Activated effector memory CD4-positive, alpha-beta T cell treated with Interleukin-2 at 50 U/mL for 16 hours (primary cell): ENCODE results near the gene SMIM24.
"Not testable (repeated sequence)": the region's sequence is repeated elsewhere in the genome, so short reads cannot be mapped to it uniquely, and the experiment has no call there.

ENCODE experiments used
- DNase-seq: peaks from one replicate; pipeline ENCODE4 v3.0.0-alpha.2; 2020

SMIM24 gene

DNA sequence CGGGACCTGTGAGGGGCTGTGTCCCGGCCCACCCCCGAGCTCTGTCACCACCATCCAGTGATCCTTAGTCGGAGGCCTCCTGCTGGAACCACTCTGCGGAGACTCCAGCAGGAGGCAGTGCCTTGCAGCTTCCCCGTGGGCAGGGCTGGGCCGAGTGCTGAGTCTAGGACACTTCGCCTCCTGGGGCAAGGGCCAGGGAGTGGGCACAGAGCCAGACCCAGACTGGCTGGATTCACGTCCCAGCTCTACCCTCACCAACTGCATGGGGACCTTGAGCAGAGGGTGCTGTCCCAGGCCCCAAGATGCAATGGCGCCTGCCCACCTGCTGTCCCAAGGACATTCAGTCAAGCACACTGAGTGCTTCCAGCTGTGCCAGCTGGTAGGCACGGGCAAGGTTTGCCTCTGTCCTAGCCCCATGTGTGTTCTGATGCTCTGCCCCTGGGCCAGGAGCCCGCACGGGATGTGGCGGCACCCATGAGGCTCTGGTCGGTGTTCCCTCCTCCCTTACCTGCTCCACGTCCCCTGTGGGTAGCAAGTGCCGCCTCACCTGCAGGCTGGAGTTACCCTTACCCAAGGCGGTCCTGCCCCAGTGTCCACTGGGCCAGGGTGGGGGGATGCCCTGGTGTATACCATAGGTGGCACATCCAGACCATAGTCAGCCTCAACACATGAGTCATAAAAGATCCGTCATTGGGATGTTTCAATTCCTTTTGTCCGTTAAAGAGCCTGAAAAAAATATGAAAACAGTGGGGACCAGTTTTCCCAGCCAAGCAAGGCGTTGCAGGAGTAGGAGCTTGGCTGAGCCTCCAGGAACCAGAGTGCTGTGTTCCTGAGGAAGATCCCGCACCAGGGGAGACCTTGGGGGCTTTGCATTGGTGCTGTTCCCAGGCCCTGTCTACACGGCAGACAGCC lies 33.2 kb upstream of the SMIM24 start:
- no peak for DNase-seq

DNA sequence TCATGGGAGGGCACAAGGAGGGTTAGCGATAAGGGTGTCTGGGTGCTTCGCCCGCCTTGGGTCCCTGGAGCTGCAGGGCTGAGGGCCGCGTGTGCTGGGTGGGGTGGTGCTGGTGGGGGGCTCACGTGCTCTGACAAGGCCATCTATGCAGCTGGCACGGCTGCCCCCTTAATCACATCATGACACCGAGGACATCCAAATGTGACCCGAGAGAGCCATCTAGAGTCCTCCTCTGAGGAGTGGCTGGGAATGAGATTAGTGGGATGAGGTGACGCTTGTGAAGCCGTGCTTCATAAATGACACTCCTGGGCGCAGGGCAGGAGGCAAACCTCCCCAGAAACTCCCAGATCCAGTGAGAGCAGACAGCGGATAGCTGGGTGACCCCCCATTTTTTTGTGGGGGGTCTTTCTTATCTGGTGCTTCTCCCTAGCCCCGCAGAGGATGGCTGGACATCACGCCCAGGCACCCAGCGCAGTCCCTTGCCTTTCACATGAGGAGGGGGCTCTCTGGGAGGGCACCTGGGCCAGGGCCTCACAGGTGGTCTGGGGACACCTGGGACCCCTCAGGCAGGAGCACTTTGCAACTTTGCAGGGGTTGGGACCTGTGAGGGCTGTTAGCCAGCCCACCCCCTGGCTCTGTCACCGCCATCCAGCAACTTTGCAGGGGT lies 32.4 kb upstream of the SMIM24 start:
- DNase-seq, result no peak

DNA sequence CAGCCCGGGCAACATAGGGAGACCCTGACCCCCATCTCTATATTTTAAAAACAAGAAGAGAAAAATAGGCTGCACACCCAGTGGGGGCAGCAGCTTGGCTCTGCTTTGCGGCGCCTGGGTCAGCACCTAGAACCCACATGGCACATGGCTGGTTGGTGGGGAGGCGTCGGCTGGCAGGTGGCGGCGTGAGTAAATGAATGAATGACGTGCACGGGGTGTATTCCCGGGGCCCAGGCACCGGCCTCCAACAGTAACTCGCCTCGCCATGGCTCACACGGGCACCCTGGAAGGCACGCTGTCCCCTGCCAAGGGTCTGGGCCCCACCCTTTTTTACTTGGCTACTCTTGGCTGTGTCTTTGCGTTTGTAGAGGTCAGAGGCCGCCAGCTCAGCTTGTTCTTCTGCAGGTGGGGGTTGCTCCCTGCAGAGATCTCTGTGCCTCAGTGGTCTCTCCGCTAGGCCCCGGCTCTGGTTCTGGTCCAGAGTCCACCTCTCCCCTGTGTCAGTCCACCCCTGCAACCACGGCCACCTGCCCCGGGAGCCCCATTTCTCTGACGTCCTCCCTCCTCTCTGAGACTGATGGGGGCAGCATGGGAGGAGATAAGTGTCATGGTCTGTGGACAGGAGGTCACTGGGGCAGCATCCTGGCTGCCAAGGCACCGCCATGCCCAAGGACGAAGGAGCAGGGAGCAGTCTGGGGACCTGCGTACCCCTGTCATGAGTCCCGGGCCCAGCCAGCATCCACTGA lies 31.4 kb upstream of the SMIM24 start:
- no peak for DNase-seq

DNA sequence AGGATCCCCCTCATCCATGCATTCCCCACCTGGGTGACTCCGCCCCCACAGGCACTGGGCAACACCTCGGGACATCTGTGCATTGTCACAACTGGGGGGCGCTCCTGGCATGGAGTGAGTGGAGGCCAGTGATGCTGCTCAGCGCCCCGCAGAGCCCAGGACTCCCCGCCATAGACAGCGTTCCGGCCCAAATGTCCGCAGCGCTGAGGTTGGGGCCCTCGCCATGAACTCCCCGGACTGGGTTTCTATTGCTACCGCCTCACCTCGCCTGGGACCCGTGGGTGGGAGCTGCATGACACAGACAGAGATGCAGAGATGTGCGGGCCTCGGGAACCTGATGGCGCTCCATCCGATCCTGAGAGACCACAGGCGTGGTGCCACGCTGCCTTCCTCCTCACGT lies 30.4 kb upstream of the SMIM24 start:
- DNase-seq, result no peak

DNA sequence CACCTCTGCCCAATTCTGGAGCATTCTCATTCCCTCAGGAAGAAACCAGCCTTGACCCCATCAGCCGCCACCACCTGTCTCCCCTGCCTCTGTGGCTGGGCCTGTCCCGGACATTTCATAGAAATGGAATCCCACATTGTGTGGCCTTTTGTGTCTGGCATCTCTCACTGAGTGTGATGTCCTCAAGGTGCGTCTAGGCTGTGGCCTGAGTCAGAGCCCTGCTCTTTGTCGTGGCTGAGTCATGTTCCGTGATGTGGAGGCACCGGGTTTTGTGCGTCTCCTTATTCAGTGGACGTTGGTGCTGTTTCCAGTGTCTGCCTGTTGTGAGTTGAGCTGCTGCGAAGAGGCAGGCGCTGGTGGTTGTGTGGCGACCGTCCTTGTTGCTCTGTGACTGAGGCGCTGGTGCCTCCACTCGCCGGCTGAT lies 29.3 kb upstream of the SMIM24 start:
- no peak for DNase-seq

DNA sequence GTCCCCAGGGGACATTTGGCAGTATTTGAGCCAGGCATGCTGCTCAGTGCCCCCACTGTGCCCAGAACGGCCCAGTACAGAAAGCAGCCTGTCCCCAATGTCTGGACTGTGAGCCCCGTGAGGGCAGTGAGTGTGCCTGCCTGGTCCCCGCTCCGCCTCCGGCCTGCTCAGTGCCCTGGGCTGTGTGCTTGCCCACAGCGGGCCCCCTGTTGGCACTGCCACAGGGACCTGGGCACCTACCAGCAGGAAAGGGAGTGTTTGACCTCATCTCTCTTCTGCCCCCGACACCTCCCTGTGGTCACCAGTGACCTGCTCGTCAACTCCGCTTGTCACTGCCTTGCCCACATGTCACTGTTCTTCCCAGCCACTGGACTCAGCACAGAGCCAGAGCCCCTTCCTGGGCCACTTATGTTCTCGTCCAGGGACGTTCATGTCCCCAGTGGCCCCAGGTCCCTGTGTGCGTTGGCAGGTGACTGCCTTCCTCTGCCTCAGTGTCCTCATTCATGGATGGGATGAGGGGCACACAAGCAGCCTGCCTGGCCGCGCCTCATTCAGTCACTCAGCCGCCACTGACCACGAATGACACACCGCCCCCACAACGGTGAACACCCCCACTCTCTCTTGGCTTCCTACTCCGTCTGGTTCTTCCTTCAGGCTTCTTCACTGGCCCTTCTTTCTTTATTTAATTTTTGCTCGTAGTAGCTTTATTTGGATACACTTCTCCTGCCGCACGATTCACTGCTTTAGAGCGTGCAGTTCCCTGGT lies 28.6 kb upstream of the SMIM24 start:
- no peak for DNase-seq

DNA sequence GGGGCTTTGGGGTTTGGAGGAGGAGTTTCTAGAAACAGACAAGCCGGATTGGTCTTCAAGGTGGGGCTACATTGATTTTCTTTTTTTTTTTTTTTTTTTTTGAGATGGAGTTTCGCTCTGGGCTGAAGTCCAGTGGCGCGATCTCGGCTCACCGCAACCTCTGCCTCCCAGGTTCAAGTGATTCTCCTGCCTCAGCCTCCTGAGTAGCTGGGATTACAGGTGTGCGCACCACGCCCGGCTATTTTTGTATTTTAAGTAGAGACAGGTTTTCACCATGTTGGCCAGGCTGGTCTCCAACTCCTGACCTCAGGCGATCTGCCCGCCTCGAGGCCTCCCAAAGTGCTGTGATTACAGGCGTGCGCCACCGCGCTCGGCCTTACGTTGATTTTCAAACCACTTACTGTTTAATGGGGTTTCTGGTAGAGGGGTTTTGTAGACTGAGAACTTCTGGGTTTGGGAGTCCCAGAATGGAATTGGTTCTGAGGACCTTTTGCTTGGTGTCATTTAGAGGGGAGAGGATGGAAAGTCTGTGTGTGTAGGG lies 27.9 kb upstream of the SMIM24 start:
- DNase-seq, result not testable (repeated sequence)

DNA sequence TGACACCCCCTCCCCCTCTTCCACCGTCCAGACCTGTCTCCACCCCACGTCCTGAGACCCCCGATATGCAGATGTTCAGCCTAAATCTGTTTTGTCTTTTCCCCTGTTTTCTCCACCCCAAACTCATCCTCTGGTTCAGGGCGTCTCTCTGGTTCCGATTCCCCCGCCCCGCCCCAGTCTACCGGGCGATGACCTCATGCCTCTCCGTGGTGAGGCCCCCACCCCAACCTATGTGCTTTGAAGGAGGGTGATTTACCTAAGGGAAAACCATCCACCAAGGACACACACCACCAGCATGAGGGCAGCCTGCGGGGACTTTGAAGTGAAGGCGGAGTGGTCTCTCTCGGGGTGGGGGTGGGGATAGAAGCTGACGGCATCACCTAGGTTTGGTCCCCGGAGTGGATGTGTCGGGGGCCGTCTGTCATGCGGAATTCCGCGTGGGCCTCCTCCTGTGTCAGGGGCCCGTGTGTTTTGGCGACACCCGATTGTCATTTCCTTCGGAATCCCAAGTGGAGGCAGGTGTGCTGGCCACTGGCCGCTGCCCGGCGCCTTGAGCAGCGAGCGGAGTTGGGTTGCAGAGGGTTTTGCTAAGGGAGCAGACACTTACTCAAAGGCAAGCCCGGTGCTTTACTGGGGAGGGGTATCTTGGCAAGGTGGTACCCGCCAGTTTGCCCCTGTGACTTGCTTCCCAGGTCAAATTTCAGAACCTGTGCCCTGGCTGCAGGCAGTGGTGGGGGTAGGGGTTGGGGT lies 27.2 kb upstream of the SMIM24 start:
- DNase-seq, result peak; percentile 21

DNA sequence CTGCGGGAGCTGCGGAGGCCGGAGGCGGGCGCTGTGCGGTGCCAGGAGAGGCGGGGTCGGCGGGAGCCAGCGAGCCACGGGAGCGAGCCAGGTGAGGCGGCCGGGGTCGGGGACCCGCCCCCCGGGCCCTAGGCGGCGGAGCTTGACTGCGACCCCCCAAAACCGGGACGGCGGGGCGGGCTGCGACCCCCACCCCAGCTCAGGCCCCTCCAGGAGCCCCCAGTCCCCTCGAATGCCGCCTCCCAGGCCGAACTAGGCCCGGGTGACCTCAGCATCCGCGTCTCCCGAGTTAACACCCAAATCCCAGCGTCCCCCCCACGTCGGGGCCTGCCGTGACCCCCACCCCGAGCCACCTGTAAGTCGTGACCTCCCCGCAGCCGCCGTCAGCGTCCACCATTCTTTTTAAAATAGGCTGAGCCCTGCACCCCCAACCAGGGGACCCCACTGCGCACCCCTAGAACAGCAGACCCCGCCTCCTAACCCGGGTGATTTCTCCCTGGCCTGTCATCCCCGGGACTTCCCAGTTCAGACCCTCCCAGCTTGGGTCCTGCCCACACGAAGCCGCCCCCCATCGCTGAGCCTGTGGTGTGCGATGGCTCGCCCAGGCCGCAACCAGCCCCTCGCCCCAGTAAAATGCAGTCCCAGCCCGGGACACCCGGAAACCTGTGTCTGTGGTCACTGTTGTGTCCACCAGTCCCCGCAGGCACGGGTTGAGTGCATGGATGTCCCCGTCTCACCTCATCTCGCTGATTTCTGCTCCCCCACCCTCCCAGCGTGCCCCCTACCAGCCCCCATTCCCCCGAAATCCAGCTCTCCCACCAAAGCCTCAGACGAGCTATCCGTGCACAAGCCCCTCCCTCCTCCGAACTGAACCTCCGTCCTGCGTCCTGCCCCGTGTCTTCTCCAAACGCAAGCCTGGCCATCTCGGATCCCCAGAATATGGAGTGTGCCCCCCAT lies 26.3 kb upstream of the SMIM24 start:
- peak; percentile 9 for DNase-seq

DNA sequence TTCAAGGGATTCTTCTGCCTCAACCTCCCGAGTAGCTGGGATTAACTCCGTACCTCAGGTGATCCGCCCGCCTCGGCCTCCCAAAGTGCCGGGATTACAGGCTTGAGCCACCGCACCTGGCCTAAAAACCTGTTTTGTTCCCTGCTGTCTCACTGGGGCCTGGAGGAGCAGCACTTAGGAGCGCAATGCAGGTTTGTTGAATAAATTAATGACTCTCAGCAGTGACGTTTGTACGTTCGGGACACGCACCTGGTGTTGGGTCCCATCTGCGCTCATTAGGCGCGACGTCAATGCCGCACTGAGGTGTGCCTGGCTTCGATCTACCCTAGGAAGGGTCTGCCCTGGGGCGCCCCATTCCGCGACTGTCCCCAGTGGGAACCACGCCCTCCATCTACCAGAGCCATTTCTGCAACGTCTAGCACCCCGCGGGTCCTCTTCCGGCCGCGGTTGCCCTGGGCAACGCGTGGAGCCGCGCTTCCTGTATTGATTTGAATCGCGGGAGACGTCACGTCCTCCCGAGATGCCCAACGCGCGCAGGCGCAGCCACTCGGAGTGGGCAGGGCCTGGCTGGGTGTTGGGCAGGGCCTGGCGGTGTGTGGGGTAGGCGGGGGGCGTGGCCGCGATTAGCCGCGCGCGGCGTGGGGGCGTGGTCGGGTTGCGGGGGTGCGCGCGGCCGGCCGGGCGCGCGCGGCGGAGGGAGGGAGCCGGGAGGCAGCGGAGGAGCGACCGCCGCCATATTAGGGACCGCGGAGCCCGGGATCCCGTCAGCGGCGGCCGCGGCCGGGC lies 25.5 kb upstream of the SMIM24 start, which contains the start of gene FZR1:
TSS of gene FZR1 (plus strand) at position 714 of the 786 bp plus-strand sequence. CDS start 16,679 bp downstream, outside the sequence.
- DNase-seq, result peak; percentile 100

DNA sequence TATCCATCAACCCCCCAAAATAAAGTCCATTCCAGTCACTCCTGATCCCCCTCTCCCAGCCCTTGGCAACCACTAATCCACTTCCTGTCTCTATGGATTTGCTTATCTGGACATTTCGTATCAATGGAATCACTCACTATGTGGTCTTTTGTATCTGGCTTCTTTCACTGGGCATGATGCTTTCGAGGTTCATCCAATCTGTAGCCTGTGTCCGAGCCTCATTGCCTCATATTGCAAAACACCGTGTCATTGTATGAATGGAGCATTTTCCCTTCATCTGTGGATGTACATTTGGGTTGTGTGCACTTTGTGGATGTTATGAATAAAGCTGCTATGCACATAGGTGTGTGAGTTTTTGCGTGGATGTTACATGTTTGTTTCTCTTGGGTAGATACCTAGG lies 24.4 kb upstream of the SMIM24 start:
- DNase-seq, result no peak

DNA sequence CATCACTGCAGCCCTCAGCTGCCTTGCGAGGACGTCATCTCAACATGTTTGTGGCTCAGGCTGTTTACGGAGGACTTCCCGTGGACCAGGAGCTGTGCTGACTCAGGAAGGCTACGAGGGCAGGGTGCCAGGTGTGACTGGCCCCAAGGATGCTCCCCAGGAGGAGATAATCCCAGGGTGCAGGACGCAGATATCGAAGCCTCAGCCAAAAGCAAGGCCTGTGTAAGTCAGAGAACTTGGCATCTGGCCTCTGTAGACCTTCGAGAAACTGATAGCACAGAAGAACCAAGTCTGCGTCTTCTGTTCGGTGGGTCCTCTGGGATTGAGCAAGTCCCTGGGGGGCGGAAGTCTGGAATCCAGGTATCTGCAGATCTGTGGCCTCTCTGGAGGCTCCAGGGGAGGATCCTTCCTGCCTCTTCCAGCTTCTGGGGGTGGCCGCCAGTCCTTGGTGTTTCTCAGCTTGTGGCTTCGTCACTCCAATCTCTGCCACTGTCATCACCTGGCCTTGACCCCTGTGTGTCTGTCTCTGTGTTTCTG lies 22.8 kb upstream of the SMIM24 start:
- no peak for DNase-seq

DNA sequence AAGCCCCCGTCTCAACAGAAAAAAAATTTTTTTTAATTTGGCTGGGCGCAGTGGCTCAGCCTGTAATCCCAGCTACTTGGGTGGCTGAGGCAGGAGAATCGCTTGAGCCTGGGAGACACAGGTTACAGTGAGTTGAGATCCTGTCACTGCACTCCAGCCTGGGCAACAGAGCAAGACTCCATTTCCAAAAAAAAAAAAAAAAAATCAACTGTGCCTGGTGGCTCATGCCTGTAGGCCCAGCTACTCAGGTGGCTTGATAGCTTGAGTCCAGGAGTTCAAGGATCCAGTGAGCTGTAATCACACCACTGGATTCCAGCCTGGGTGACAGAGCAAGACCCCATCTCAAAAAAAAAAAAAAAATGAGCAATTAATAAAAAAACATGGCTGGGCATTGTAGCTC lies 21.5 kb upstream of the SMIM24 start:
- no peak for DNase-seq

DNA sequence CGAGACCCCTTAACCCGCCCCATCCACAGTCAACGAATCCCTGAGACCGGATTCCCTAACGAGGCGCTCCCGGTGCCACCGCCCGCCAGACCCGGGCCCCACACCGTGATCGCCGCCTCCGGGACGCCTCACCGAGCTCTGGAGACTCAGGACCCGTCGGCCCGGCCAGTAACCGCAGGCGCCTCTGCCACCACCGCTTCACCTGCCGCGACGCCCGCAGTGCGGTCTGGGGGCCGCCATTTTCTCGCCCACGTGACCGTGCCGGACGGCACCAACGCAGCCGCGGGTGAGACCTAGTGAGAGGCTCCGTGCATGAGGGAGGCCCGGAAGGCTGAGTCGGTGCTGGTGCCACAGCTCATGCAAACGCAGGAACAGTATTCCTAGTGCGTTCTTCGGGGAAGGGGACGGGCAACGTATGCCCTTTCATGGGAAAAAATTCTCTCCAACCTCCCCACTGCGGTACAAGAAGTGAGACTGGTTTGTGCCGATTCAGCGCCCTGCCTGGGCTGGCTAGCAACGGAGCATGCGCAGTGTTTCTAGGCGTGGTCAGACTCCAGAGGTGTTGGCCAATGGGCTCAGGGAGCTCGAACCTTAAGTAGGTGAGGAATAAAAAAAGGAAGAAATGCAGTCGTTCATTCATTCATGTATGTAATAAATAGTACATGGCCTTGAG lies 20.2 kb upstream of the SMIM24 start, which contains the start of gene DOHH:
TSS of gene DOHH (minus strand) at position 246 of the 673 bp plus-strand sequence. CDS start 3,860 bp downstream, outside the sequence.
- DNase-seq, result peak; percentile 94

DNA sequence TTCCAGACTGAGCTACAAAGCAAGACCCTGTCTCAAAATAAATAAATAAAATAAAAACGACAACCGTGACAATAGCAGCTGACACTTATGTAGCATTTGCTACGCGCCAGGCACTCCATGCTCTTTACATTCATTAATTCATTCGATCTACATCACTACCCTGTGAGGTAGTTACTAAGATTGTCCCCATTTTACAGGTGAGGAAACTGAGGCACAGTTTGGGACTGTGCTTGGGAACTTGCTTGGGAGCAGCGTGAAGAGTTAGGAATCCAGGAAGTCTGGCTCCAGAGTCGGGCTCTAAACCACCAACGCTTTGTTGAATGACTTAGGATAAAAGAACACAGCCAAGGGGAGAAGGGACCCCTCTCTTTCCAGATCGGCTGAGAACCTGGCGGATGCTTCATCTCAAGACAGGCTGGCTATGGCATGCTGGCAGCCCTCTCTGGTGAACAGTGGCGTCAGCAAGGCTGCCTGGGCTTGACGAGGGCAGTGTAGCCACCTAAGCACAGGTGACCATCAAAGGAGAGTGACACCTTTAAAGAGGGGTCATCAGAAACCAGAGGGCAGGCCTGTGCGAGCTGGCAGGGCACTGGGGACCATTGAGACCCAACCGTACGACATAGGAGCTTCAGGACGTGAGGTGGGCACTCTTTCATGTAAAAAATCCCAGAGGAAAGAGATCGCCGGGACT lies 19.6 kb upstream of the SMIM24 start:
- no peak for DNase-seq

DNA sequence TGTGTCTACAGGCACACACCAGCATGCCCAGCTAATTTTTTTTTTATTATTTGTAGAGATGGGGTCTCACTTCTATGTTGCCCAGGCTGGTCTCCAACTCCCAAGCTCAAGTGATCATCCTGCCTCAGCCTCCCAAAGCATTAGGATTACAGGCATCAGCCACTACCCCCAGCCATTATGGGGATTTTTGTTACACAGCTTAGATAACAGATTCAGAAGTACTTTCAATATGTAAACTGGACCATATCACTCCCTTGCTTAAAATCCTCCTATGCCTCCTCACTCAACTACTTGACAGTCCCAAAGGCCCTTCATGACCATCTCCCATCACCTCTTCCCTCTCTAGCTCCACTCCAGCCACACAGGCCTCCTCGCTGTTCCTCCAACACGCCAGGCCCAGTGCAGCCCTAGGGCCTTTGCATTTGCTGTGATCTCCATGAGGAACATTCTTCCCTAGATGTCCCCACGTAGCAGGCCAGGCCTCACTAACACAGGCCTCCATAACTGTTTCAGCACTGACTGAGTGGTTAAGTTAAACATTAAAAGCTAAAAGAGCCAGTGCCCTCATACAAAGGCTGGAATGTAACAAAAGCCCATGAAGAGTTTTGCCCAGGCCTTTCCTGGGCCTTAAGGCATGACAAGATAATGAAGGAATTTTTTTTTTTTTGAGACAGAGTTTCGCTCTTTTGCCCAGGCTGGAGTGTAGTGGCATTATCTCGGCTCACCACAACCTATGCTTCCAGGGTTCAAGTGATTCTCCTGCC lies 17.6 kb upstream of the SMIM24 start:
- DNase-seq, result no peak
